GM12878 (cell line): ENCODE measurements around the gene RUNX3. TPM values are rescaled to one million over a fixed set of nuclear protein-coding genes. Genes with fewer than 3 reads are reported as not detected.

Source experiments
- ATAC-seq: fragments of 200-7000 bp; cut with Tn5 transposase; 3 replicates; pipeline ENCODE4 v1.9.1; 2020; ENCODE audit warnings: mild to moderate bottlenecking, moderate library complexity
- BruUV-seq: library from RNA; stranded (reverse); fragments of 400-500 nt; replicated peaks from 2 replicates; lab custom pipeline; 2021; lab: Mats Ljungman, UMichigan
- CTCF ChIA-PET: fragments of 300-600 bp; sonication (Branson Sonifier 250); formaldehyde crosslinking; extraction: SDS; loops from one replicate; lab custom pipeline; 2021; ENCODE audit warnings: inconsistent platforms; lab: Yijun Ruan, JAX
- POLR2A ChIA-PET: fragments of 350-600 bp; formaldehyde crosslinking; extraction: SDS; loops from one replicate; lab custom pipeline; 2021; ENCODE audit warnings: inconsistent platforms; lab: Charles Lee
- RAD21 ChIA-PET: fragments of 300-600 bp; sonication (Branson Sonifier 250); formaldehyde crosslinking; loops from one replicate; lab custom pipeline; 2023; ENCODE audit warnings: antibody characterized with exemption; ENCODE audit not compliant: unreplicated experiment; lab: Charles Lee
- SMC1A ChIA-PET: fragments of 300-600 bp; sonication (Branson Sonifier 250); formaldehyde crosslinking; loops from one replicate; lab custom pipeline; 2023; ENCODE audit not compliant: unreplicated experiment, uncharacterized antibody; lab: Charles Lee
- DNase-seq: peaks from one replicate; pipeline ENCODE4 v3.0.0-alpha.2; 2011; ENCODE audit warnings: low read depth, low spot score
- FAIRE-seq: peaks from 3 replicates; lab custom pipeline; 2011; peaks lifted over from hg19 to GRCh38; lab: Jason Lieb, UNC
- H2AFZ ChIP-seq: 2 replicates; pipeline ENCODE4 v1.6.0; 2011; ENCODE audit warnings: low read depth, low read length, control low read depth; ENCODE audit not compliant: control insufficient read depth
- H3K27ac ChIP-seq: 2 replicates; pipeline ENCODE4 v1.5.1; 2011; ENCODE audit warnings: control low read depth; ENCODE audit not compliant: control insufficient read depth, insufficient read depth
- H3K27me3 ChIP-seq, 2 experiments: replicated peaks in 1 of 2; 2 replicates each; pipeline versions ENCODE4 v1.6.0 to v1.6.1; 2011; ENCODE audit warnings: low read length in 1 of 2; ENCODE audit not compliant: control insufficient read depth in 2 of 2, insufficient read depth in 2 of 2
- H3K36me3 ChIP-seq, 2 experiments: 2 replicates each; pipeline ENCODE4 v1.5.1; 2011; ENCODE audit warnings: low read length in 1 of 2; ENCODE audit not compliant: control insufficient read depth in 2 of 2, insufficient read depth in 2 of 2
- H3K4me1 ChIP-seq: 2 replicates; pipeline ENCODE4 v1.6.1; 2011; ENCODE audit warnings: mild to moderate bottlenecking, low read length, moderate library complexity, mixed read lengths; ENCODE audit not compliant: control insufficient read depth, insufficient read depth
- H3K4me2 ChIP-seq: 2 replicates; pipeline ENCODE4 v1.6.0; 2011; ENCODE audit warnings: control low read depth; ENCODE audit not compliant: control insufficient read depth, insufficient read depth
- H3K4me3 ChIP-seq: fragments of 200-600 bp; sonication (generic); 2 replicates; pipeline ENCODE4 v1.5.1; 2016
- H3K79me2 ChIP-seq: 2 replicates; pipeline ENCODE4 v1.6.0; 2011; ENCODE audit warnings: low read length; ENCODE audit not compliant: control insufficient read depth, insufficient read depth
- H3K9ac ChIP-seq: 2 replicates; pipeline ENCODE4 v1.8.0; 2011; ENCODE audit warnings: low read length, control low read depth, mixed read lengths; ENCODE audit not compliant: control insufficient read depth, insufficient read depth
- H3K9me3 ChIP-seq: replicated peaks from 3 replicates; pipeline ENCODE4 v1.5.1; 2011; ENCODE audit warnings: mild to moderate bottlenecking, low read length; ENCODE audit not compliant: control insufficient read depth, insufficient read depth
- H4K20me1 ChIP-seq: 2 replicates; pipeline ENCODE4 v1.6.0; 2011; ENCODE audit not compliant: control insufficient read depth, insufficient read depth
- ASH2L ChIP-seq: fragments of 300-600, 200-600 bp; sonication (generic); IDR thresholded peaks from 2 replicates; pipeline ENCODE4 v1.6.1; 2017; ENCODE audit warnings: low read depth, mild to moderate bottlenecking, borderline replicate concordance
- CEBPB ChIP-seq, 2 experiments: fragments of 150-350 bp in 1 of 2; IDR thresholded peaks; 2 replicates each; pipeline ENCODE4 v1.6.1; 2012 to 2014; ENCODE audit warnings: low read depth in 2 of 2, low read length in 2 of 2, borderline replicate concordance in 1 of 2, inconsistent platforms in 1 of 2
- E2F8 ChIP-seq: fragments of 450-650 bp; IDR thresholded peaks from 2 replicates; pipeline ENCODE4 v1.6.1; 2018; ENCODE audit warnings: mild to moderate bottlenecking, low read depth, moderate library complexity; ENCODE audit not compliant: partially characterized antibody
- FOXK2 ChIP-seq: fragments of 450-650 bp; IDR thresholded peaks from 2 replicates; pipeline ENCODE4 v1.6.1; 2017; ENCODE audit warnings: mild to moderate bottlenecking, moderate library complexity
- IRF4 ChIP-seq: IDR thresholded peaks from 2 replicates; pipeline ENCODE4 v1.6.1; 2011; ENCODE audit warnings: low read depth, low read length
- JUNB ChIP-seq: IDR thresholded peaks from 2 replicates; pipeline ENCODE4 v1.6.1; 2016; ENCODE audit warnings: antibody characterized with exemption, mild to moderate bottlenecking
- KAT2A ChIP-seq: conservative IDR thresholded peaks from 2 replicates; pipeline ENCODE4 v1.6.1; 2011; ENCODE audit warnings: low read depth, low read length; ENCODE audit not compliant: control insufficient read depth
- KLF5 ChIP-seq: fragments of 450-650 bp; IDR thresholded peaks from 2 replicates; pipeline ENCODE4 v1.6.1; 2014; ENCODE audit warnings: mild to moderate bottlenecking; ENCODE audit not compliant: partially characterized antibody
- NR2C2 ChIP-seq: IDR thresholded peaks from 2 replicates; pipeline ENCODE4 v1.6.1; 2011; ENCODE audit warnings: borderline replicate concordance, low read depth; ENCODE audit not compliant: control insufficient read depth, insufficient read length
- POLR2A ChIP-seq: IDR thresholded peaks from 2 replicates; pipeline ENCODE4 v1.6.1; 2011; ENCODE audit warnings: low read depth, mild to moderate bottlenecking, low read length
- RCOR1 ChIP-seq: conservative IDR thresholded peaks from 2 replicates; pipeline ENCODE4 v1.6.1; 2012; ENCODE audit warnings: low read depth, low read length, improper control_type of control experiment
- SMAD1 ChIP-seq: fragments of 450-650 bp; IDR thresholded peaks from 2 replicates; pipeline ENCODE4 v1.6.1; 2018; ENCODE audit warnings: mild to moderate bottlenecking, low read depth; ENCODE audit not compliant: partially characterized antibody
- SMAD5 ChIP-seq: IDR thresholded peaks from 2 replicates; pipeline ENCODE4 v1.6.1; 2016; ENCODE audit warnings: antibody characterized with exemption, low read depth
- SPI1 ChIP-seq: IDR thresholded peaks from 2 replicates; pipeline ENCODE4 v1.6.1; 2011; ENCODE audit warnings: low read depth, mild to moderate bottlenecking, low read length, moderate library complexity, borderline replicate concordance; ENCODE audit not compliant: insufficient read depth
- STAT1 ChIP-seq: fragments of 450-650 bp; conservative IDR thresholded peaks from 2 replicates; pipeline ENCODE4 v1.6.1; 2014; ENCODE audit warnings: antibody characterized with exemption, mild to moderate bottlenecking
- SUPT20H ChIP-seq: IDR thresholded peaks from 2 replicates; pipeline ENCODE4 v1.6.1; 2011; ENCODE audit warnings: low read depth, mild to moderate bottlenecking, low read length, moderate library complexity, borderline replicate concordance; ENCODE audit not compliant: control insufficient read depth
- ZBTB4 ChIP-seq: fragments of 450-650 bp; formaldehyde crosslinking; IDR thresholded peaks from 2 replicates; pipeline ENCODE4 v1.4.0; 2022; ENCODE audit warnings: mild to moderate bottlenecking, moderate library complexity
- ZSCAN29 ChIP-seq: fragments of 450-650 bp; IDR thresholded peaks from 2 replicates; pipeline ENCODE4 v1.6.1; 2017; ENCODE audit warnings: mild to moderate bottlenecking, moderate library complexity
- WGBS: methylation state at CpG from one replicate; pipeline ENCODE4 v1.1.6; 2016; ENCODE audit warnings: low lambda C conversion rate; ENCODE audit not compliant: insufficient replicate concordance, insufficient coverage; ENCODE audit errors: missing lambda C conversion rate; 5-methylcytosine and 5-hydroxymethylcytosine counted together
- in situ Hi-C: fragments of 300-500 bp; cut with MboI; formaldehyde crosslinking; loops from 9 replicates; pipeline ENCODE4 v1.14.3; 2018; ENCODE audit warnings: mixed read lengths
- intact Hi-C: fragments of 100-400 bp; cut with micrococcal nuclease; formaldehyde crosslinking; loops from one replicate; pipeline ENCODE4 v1.14.2; 2022; ENCODE audit not compliant: unreplicated experiment
- polyA plus RNA-seq, 11 experiments: library from polyadenylated mRNA; depleted of rRNA in 4 of 11; unstranded in 6 of 11; stranded (reverse) in 5 of 11; fragments of >200 nt; fragmentation: Nextera tagmentation in 4 of 11; fragmentation: Illumina TruSeq in 1 of 11; extraction: Ambion mirVana in 4 of 11; extraction: Trizol in 1 of 11; gene quantifications; 1 replicate in 1 of 11; 2 replicates in 10 of 11; pipeline versions ENCODE4 v1.2.1 to v1.2.3, GENCODE V29; 2011 to 2016; ENCODE audit warnings: inconsistent platforms in 2 of 11, missing spikeins in 2 of 11, low read depth in 1 of 11
- total RNA-seq, 4 experiments: library from RNA; depleted of rRNA in 3 of 4; stranded (reverse); fragments of >200 nt in 3 of 4; fragmentation: Illumina TruSeq in 1 of 4; extraction: Trizol in 1 of 4; gene quantifications; 2 replicates each; pipeline versions ENCODE4 v1.2.1 to v1.2.3, GENCODE V29; 2013 to 2021

RUNX3 gene
- total and polyA plus RNA-seq, 10 of the 15 experiments (the other 5 are each of a cell fraction or from before 2014, with no cell fraction given), result 19.0 to 151 (median 31.4) TPM

GRCh38 chr1:24900985-24901781 lies 28.9 kb downstream of the RUNX3 start:
- Histone ChIP-seq H3K27ac (peak overlapping the region; percentile 43; the same call in 1 of the 2 replicates), H3K79me2 (no peaks in the 10 kb centered on the region), H3K27me3 (no peaks in the 10 kb centered on the region), H3K9me3 (no peaks in the 10 kb centered on the region), H3K36me3 (peaks cover 17 to 53% of the 10 kb centered on the region in 2 experiments; a peak in 3 of 4 replicates), H3K9ac (no peak overlapping the region), H3K4me2 (no peak overlapping the region; the same call in 1 of the 2 replicates), H2AFZ (no peak overlapping the region), H4K20me1 (0 out of 2 replicates have a peak, but pooled peaks cover 7% of the 10 kb centered on the region), H3K4me1 (peaks cover 7% of the 10 kb centered on the region), H3K4me3 (no peak overlapping the region)
- ChIA-PET SMC1A (interaction anchor here (0.6 to 6.5 kb wide), 8 partner anchors 25 to 304 kb away, joined by 3 to 69 read pairs (median 4); no protein-coding TSS in a partner anchor), CTCF (interaction anchor here (0.6 to 8.0 kb wide), 8 partner anchors 10 to 556 kb away, joined by 3 to 133 read pairs (median 4); partner anchors contain the start of gene SYF2), POLR2A (interaction anchor here (0.5 to 1.4 kb wide), 15 partner anchors 12 to 360 kb away, joined by 3 to 7 read pairs (median 4); no protein-coding TSS in a partner anchor), RAD21 (interaction anchor here (0.6 to 4.2 kb wide), 8 partner anchors 19 to 246 kb away, joined by 3 to 42 read pairs (median 5); partner anchors contain the start of gene RUNX3)
- intact Hi-C loops (no loop called here), in situ Hi-C loops (no loop called here)
- DNase-seq, result no peak
- WGBS, result 11% methylated on average over 12 of the region's 12 CpGs
- ATAC-seq, result peak; percentile 36
- FAIRE-seq, result no peak
- BruUV-seq, result no TSS peak
- TF ChIP-seq SMAD5, result peak; percentile 77; the same call in 1 of the 2 replicates
- no peak for TF ChIP-seq ASH2L
- no peak for TF ChIP-seq KAT2A
- no peak for TF ChIP-seq FOXK2
- TF ChIP-seq ZSCAN29, result no peak
- no peak for TF ChIP-seq SMAD1
- no peak for TF ChIP-seq KLF5
- TF ChIP-seq SPI1, result no peak
- no peak for TF ChIP-seq RCOR1
- no peak for TF ChIP-seq NR2C2
- TF ChIP-seq IRF4, result peak; percentile 89
- no peak for TF ChIP-seq SUPT20H
- TF ChIP-seq ZBTB4 (CRISPR knock-in tag), result 0 out of 2 replicates have a peak, but pooled peaks have one; percentile 51
- no peak for TF ChIP-seq CEBPB (IDR thresholded peaks at IDR 0.05; ENCODE audit: borderline replicate concordance in 1 of 2, low read depth in 2 of 2, low read length in 2 of 2)
- peak; percentile 70 for TF ChIP-seq E2F8
- TF ChIP-seq JUNB, result peak; percentile 74
- TF ChIP-seq STAT1, result no peak
- TF ChIP-seq POLR2A, result peak; percentile 76
